Tibial nerve (tissue), 4 donors: Measurements from ENCODE around the gene ING2. TPM values are rescaled to one million over a fixed set of nuclear protein-coding genes. Genes with fewer than 3 reads are reported as not detected.
"Not testable (repeated sequence)": the region's sequence is repeated elsewhere in the genome, so short reads cannot be mapped to it uniquely, and the experiment has no call there.

Experiments used
- DNase-seq, 2 donors: peaks; one replicate each; pipeline ENCODE4 v3.0.0-alpha.2; 2019; ENCODE audit warnings: low spot score in 2 of 2
- H3K27ac ChIP-seq, 4 donors: fragments of 200-600 bp; sonication (generic) in 3 of 4; one replicate each; pipeline ENCODE4 v1.5.1; 2017 to 2019; ENCODE audit warnings: mild to moderate bottlenecking in 1 of 4
- H3K27me3 ChIP-seq, 2 donors: fragments of 200-600 bp; sonication (generic) in 1 of 2; one replicate each; pipeline versions ENCODE4 v1.5.1 to v1.6.0; 2017 to 2019
- H3K36me3 ChIP-seq, 3 donors: fragments of 200-600 bp; sonication (generic); one replicate each; pipeline ENCODE4 v1.5.1; 2018 to 2019
- H3K4me1 ChIP-seq, 4 donors: fragments of 200-600 bp; sonication (generic) in 3 of 4; one replicate each; pipeline ENCODE4 v1.5.1; 2017 to 2019
- H3K4me3 ChIP-seq, 4 donors: fragments of 200-600 bp; sonication (generic) in 3 of 4; one replicate each; pipeline ENCODE4 v1.5.1; 2017 to 2019; ENCODE audit warnings: mild to moderate bottlenecking in 1 of 4, moderate library complexity in 1 of 4
- H3K9me3 ChIP-seq, 4 donors: fragments of 200-600 bp; sonication (generic) in 3 of 4; one replicate each; pipeline ENCODE4 v1.5.1; 2017 to 2019
- CTCF ChIP-seq, 5 experiments: fragments of 200-600 bp in 3 of 5; fragments of 450-650 bp in 2 of 5; sonication (generic) in 3 of 5; IDR thresholded peaks; one replicate each; pipeline ENCODE4 v1.5.1; 2016 to 2019; ENCODE audit warnings: antibody characterized with exemption in 5 of 5, mild to moderate bottlenecking in 3 of 5, moderate library complexity in 2 of 5
- EP300 ChIP-seq, 2 donors: sonication (generic); formaldehyde crosslinking; IDR thresholded peaks; one replicate each; pipeline ENCODE4 v1.6.1; 2017; ENCODE audit warnings: antibody characterized with exemption in 2 of 2, mild to moderate bottlenecking in 1 of 2
- POLR2A ChIP-seq, 2 donors: fragments of 450-650 bp; IDR thresholded peaks; one replicate each; pipeline ENCODE4 v1.6.1; 2017; ENCODE audit warnings: antibody characterized with exemption in 2 of 2, mild to moderate bottlenecking in 2 of 2, moderate library complexity in 2 of 2
- WGBS, 2 donors: methylation state at CpG; one replicate each; pipeline ENCODE4 v1.1.5; 2018; 5-methylcytosine and 5-hydroxymethylcytosine counted together
- total RNA-seq, 4 donors: library from RNA; depleted of rRNA; stranded (reverse); fragments of >200 nt; gene quantifications; one replicate each; pipeline ENCODE4 v1.1.0, GENCODE V29; 2016

Gene ING2
- 10 to 100 TPM in 3 of 4 donors, 1 to 10 TPM in 1; 9.6 to 32.3 (median 16.3) TPM for total RNA-seq

DNA sequence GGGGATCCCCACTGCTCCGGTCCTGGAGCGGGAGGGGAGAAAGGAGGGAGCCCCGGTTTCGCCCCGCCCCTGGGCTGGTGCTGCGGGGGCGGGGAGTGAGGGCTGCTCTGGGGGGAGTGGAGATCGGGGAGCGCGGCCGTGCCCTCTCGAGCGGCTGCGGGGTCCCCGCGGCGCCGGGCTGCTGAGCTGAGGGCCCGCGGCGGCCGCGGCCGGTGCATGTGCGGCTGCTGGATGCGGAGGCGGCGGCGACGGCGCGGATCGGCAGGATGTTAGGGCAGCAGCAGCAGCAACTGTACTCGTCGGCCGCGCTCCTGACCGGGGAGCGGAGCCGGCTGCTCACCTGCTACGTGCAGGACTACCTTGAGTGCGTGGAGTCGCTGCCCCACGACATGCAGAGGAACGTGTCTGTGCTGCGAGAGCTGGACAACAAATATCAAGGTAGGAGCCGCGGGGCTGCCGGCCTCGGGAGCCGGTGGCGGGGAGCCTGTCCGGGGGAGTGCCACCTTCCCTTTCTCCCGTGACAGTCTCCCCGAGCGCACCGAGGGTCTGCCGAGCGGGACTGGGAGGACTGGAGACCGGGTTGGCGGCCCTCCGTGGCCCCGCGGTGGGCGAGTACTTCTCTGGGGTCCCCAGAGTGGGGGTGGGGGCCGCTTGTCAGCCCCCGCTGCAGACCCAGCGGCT lies at the start of gene ING2:
Gene ING2, plus strand, starts transcription at position 129 of the 681 bp plus-strand sequence. Its CDS starts 138 bp downstream, at position 267.
- Histone ChIP-seq H3K27ac (peak within 1 kb of the TSS; percentile 97 to 98 (median 98)), H3K4me3 (peak within 1 kb of the TSS; percentile 92 to 98 (median 96)), H3K27me3 (no peaks in the 10 kb centered on the region), H3K4me1 (peaks cover 0 to 40% (median 5%) of the 10 kb centered on the region in 4 donors), H3K9me3 (no peaks in the 10 kb centered on the region), H3K36me3 (no peaks in the 10 kb centered on the region)
- peak in 1 of 2 donors; percentile 9 for DNase-seq
- 1% methylated on average over 23 to 45 of the region's 68 CpGs for WGBS, 2 donors
- TF ChIP-seq EP300 (IDR thresholded peaks at IDR 0.05) (no peak), POLR2A (IDR thresholded peaks at IDR 0.05) (no peak), CTCF (IDR thresholded peaks at IDR 0.05) (no peak)

- H3K27me3 ChIP-seq: no peaks in the 10 kb centered on the region
- DNase-seq: no peak
- peaks cover 0 to 30% (median 0%) of the 10 kb centered on the region in 3 donors for H3K36me3 ChIP-seq
- H3K4me3 ChIP-seq: no peak overlapping the region
- TF ChIP-seq POLR2A (IDR thresholded peaks at IDR 0.05) (no peak), EP300 (IDR thresholded peaks at IDR 0.05) (no peak), CTCF (IDR thresholded peaks at IDR 0.05) (no peak)
- no peaks in the 10 kb centered on the region for H3K4me1 ChIP-seq
- H3K9me3 ChIP-seq: no peaks in the 10 kb centered on the region
- WGBS, 2 donors: 82 to 87% methylated on average over 7 of the region's 7 CpGs
- H3K27ac ChIP-seq: no peak overlapping the region
Measured at GRCh38 chr4:183455431-183456195, 49.2 kb upstream of the ING2 start.

GRCh38 chr4:183458005-183458404 lies 46.9 kb upstream of the ING2 start:
- H3K27me3 ChIP-seq: no peaks in the 10 kb centered on the region
- H3K27ac ChIP-seq: no peak overlapping the region
- H3K36me3 ChIP-seq: peaks cover 0 to 10% (median 0%) of the 10 kb centered on the region in 3 donors
- no peak overlapping the region for H3K4me3 ChIP-seq
- no peak for TF ChIP-seq EP300 (IDR thresholded peaks at IDR 0.05)
- no peak for TF ChIP-seq POLR2A (IDR thresholded peaks at IDR 0.05)
- no peak for TF ChIP-seq CTCF (IDR thresholded peaks at IDR 0.05)
- WGBS, 2 donors: 75 to 78% methylated on average over 5 of the region's 5 CpGs
- no peaks in the 10 kb centered on the region for H3K9me3 ChIP-seq
- no peak for DNase-seq
- no peaks in the 10 kb centered on the region for H3K4me1 ChIP-seq

DNA sequence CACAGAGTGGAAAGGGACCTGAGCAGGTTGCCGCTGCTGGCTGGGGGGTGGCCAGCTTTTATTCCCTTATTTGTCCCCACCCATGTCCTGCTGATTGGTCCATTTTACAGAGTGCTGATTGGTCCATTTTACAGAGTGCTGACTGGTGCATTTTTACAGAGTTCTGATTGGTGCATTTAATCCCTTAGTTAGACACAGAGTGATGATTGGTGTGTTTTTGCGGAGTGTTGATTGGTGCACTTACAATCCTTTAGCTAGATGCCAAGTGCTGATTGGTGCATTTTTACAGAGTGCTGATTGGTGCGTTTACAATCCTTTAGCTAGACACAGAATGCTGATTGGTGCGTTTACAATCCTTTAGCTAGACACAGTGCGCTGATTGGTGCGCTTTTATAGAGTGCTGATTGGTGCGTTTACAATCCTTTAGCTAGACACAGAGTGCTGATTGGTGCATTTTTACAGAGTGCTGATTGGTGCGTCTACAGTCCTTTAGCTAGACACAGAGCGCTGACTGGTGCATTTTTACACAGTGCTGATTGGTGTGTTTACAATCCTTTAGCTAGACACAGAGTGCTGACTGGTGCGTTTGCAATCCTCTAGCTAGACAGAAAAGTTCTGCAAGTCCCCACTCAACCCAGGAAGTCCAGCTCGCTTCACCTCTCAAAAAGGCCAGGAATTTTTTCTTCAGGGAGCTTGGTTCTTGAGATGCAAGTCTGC lies 40.8 kb upstream of the ING2 start:
- not testable (repeated sequence) for DNase-seq, H3K27me3 ChIP-seq, H3K27ac ChIP-seq, H3K4me3 ChIP-seq, H3K9me3 ChIP-seq, H3K36me3 ChIP-seq, H3K4me1 ChIP-seq
- WGBS, 2 donors: 62 to 77% methylated on average over 8 to 11 of the region's 11 CpGs

DNA sequence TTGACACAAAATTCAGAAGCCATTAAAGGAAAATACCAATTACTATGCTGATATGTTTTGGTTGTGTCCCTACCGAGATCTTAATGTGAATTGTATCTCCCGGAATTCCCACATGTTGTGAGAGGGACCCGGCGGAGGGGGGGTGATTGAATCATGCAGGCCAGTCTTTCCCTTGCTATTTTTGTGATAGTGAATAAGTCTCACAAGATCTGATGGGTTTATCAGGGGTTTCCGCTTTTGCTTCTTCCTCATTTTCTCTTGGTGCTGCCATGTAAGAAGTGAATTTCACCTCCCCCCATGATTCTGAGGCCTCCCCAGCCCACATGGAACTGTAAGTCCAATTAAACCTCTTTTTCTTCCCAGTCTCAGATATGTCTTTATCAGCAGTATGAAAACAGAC lies 39.0 kb upstream of the ING2 start:
- H3K4me3 ChIP-seq, H3K4me1 ChIP-seq, H3K9me3 ChIP-seq, H3K36me3 ChIP-seq, DNase-seq, H3K27ac ChIP-seq, H3K27me3 ChIP-seq: not testable (repeated sequence)
- 31 to 39% methylated on average over 5 of the region's 5 CpGs for WGBS, 2 donors

- H3K36me3 ChIP-seq: no peaks in the 10 kb centered on the region
- H3K4me3 ChIP-seq: no peak overlapping the region
- TF ChIP-seq POLR2A (IDR thresholded peaks at IDR 0.05) (no peak), EP300 (IDR thresholded peaks at IDR 0.05) (no peak), CTCF (IDR thresholded peaks at IDR 0.05) (no peak)
- H3K27ac ChIP-seq: no peak overlapping the region
- no peaks in the 10 kb centered on the region for H3K9me3 ChIP-seq
- peaks cover 0 to 10% (median 0%) of the 10 kb centered on the region in 4 donors for H3K4me1 ChIP-seq
- H3K27me3 ChIP-seq: no peaks in the 10 kb centered on the region
- WGBS, 2 donors: 91 to 98% methylated on average over 2 to 3 of the region's 3 CpGs
- DNase-seq: no peak
Measured at GRCh38 chr4:183467246-183467645, 37.6 kb upstream of the ING2 start.
